Activated CD8-positive, alpha-beta T cell treated with anti-CD3 and anti-CD28 coated beads for 36 hours (primary cell): Measurements from ENCODE around the gene MAP7D1. TPM values are rescaled to one million over a fixed set of nuclear protein-coding genes. Genes with fewer than 3 reads are reported as not detected.

ENCODE experiments used
- ATAC-seq: fragments of 200-7000 bp; cut with Tn5 transposase; one replicate; pipeline ENCODE4 v1.10.0; 2021; ENCODE audit warnings: mild to moderate bottlenecking, moderate library complexity
- CTCF ChIA-PET: fragments of 350-600 bp; sonication (Branson Sonifier 250); formaldehyde crosslinking; loops from one replicate; lab custom pipeline; 2021; ENCODE audit warnings: antibody characterized with exemption; lab: Charles Lee
- POLR2A ChIA-PET: fragments of 350-600 bp; sonication (Branson Sonifier 250); formaldehyde crosslinking; loops from one replicate; lab custom pipeline; 2021; ENCODE audit warnings: antibody characterized with exemption; lab: Charles Lee
- DNase-seq: peaks from one replicate; pipeline ENCODE4 v3.0.0-alpha.2; 2020
- H3K27ac Mint-ChIP-seq: one replicate; pipeline ENCODE4 v1.8.0; 2021; ENCODE audit warnings: mild to moderate bottlenecking, mixed read lengths
- H3K27me3 Mint-ChIP-seq: one replicate; pipeline ENCODE4 v1.8.0; 2021; ENCODE audit warnings: mixed read lengths
- H3K36me3 Mint-ChIP-seq: one replicate; pipeline ENCODE4 v1.8.0; 2021; ENCODE audit warnings: low read depth, mixed read lengths
- H3K4me1 Mint-ChIP-seq: one replicate; pipeline ENCODE4 v1.8.0; 2021; ENCODE audit warnings: low read depth, mixed read lengths
- H3K4me3 Mint-ChIP-seq: one replicate; pipeline ENCODE4 v1.8.0; 2021; ENCODE audit warnings: mild to moderate bottlenecking, moderate library complexity, mixed read lengths
- H3K9me3 Mint-ChIP-seq: one replicate; pipeline ENCODE4 v1.8.0; 2021; ENCODE audit warnings: mixed read lengths
- intact Hi-C: fragments of 100-400 bp; cut with micrococcal nuclease; formaldehyde crosslinking; loops from one replicate; pipeline ENCODE4 v1.10.0; 2022
- total RNA-seq, 2 experiments: library from RNA; stranded (reverse); gene quantifications; one replicate each; pipeline ENCODE4 v1.2.3, GENCODE V29; 2021
- TF ChIP-seq, protein P1 (sequence below): fragments of 200-600 bp; IDR thresholded peaks from one replicate; pipeline ENCODE4 v1.8.0; 2022; ENCODE audit warnings: antibody characterized with exemption, mild to moderate bottlenecking

The MAP7D1 gene
- total RNA-seq, 2 experiments from 2014 or later = 125 to 129 TPM

DNA sequence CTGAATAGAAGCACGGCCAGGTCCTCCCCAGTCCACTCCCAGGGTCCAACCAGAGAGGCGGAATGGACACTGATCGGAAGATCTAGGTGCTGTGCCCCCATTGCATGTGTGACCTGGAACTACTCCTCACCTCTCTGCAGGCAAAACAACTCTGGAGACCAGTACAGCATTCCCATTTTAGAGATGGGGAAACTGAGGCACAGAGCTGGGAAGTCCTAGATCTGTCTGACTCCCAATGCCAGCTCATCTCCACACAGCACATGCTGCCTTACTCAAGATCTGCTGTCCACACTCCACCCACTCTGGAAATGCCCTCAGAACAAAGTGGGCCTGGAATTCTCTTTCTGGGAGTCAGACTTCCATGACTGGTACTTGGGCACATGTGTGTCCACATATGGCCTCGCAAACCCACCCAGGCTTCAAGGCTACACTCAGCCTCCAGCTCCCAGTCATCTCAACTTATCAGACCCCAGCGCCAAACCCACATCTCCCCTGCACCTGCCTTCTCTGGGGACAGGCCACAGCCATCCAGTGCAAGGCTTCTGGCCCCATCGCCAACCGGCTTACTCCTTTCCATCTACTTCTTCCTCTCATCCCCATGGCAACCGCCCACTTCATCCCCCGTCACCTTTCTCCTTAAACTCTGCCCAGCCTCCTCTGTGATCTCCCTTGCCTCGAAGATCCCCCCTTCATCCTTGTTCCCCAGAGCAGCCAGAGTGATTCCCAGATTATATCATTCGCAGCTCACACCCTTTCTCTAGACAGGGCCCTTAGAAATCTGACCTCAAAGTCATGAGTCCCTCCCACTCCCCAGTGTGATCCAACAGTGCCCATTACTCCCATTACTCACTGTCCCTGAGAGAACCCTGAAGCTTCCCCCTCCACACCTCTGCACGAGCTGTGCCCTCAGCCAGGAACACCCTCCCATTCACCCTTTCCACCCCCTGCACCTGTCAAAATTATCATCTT, 33.6 kb upstream of the MAP7D1 start:
- H3K4me3 Mint-ChIP-seq = no peak overlapping the region
- H3K27ac Mint-ChIP-seq = no peak overlapping the region
- peaks cover 29% of the 10 kb centered on the region for H3K27me3 Mint-ChIP-seq
- H3K36me3 Mint-ChIP-seq = no peaks in the 10 kb centered on the region
- TF ChIP-seq, protein P1, sequence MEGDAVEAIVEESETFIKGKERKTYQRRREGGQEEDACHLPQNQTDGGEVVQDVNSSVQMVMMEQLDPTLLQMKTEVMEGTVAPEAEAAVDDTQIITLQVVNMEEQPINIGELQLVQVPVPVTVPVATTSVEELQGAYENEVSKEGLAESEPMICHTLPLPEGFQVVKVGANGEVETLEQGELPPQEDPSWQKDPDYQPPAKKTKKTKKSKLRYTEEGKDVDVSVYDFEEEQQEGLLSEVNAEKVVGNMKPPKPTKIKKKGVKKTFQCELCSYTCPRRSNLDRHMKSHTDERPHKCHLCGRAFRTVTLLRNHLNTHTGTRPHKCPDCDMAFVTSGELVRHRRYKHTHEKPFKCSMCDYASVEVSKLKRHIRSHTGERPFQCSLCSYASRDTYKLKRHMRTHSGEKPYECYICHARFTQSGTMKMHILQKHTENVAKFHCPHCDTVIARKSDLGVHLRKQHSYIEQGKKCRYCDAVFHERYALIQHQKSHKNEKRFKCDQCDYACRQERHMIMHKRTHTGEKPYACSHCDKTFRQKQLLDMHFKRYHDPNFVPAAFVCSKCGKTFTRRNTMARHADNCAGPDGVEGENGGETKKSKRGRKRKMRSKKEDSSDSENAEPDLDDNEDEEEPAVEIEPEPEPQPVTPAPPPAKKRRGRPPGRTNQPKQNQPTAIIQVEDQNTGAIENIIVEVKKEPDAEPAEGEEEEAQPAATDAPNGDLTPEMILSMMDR = no peak
- H3K9me3 Mint-ChIP-seq = no peaks in the 10 kb centered on the region
- ATAC-seq (no peak), DNase-seq (no peak)
- peaks cover 25% of the 10 kb centered on the region for H3K4me1 Mint-ChIP-seq
- intact Hi-C loops = no loop called here
- POLR2A ChIA-PET = no interaction called here
- CTCF ChIA-PET = interaction anchor here (1.5 to 1.6 kb wide), 2 partner anchors 11 to 13 kb away, joined by 3 to 5 read pairs; no protein-coding TSS in a partner anchor

DNA sequence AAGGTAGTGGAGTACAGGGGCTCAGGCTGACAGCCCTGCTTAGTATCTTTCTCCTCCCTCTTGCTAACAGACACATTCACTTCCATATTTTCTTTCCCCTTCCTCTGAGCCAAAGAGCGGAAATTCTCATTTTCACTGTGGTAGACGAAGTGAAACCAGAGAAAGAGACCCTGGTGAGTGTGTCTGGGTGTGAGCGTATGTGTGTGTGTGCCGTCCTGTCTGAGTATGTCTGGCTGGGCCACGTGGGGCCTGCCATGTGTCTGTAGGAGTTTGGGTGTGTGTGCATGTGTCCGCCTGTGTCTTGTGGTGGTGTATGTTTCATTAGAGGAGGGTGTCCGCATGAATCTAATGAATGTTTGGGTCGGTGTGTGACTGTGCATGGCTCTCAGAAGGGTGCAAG, 32.6 kb upstream of the MAP7D1 start:
- Mint-ChIP-seq H3K4me1 (peaks cover 25% of the 10 kb centered on the region), H3K9me3 (no peaks in the 10 kb centered on the region), H3K4me3 (peak overlapping the region; percentile 39), H3K27me3 (peaks cover 29% of the 10 kb centered on the region), H3K36me3 (no peaks in the 10 kb centered on the region), H3K27ac (peak overlapping the region; percentile 60)
- DNase-seq (peak; percentile 57), ATAC-seq (peak; percentile 67)
- TF ChIP-seq, protein P1 = no peak
- POLR2A ChIA-PET = interaction anchor here (0.9 kb wide), 1 partner anchor 18 kb away, joined by 3 read pairs; no protein-coding TSS in a partner anchor
- intact Hi-C loops = no loop called here
- CTCF ChIA-PET = interaction anchor here (1.5 to 1.6 kb wide), 2 partner anchors 10 to 12 kb away, joined by 3 to 5 read pairs; no protein-coding TSS in a partner anchor

DNA sequence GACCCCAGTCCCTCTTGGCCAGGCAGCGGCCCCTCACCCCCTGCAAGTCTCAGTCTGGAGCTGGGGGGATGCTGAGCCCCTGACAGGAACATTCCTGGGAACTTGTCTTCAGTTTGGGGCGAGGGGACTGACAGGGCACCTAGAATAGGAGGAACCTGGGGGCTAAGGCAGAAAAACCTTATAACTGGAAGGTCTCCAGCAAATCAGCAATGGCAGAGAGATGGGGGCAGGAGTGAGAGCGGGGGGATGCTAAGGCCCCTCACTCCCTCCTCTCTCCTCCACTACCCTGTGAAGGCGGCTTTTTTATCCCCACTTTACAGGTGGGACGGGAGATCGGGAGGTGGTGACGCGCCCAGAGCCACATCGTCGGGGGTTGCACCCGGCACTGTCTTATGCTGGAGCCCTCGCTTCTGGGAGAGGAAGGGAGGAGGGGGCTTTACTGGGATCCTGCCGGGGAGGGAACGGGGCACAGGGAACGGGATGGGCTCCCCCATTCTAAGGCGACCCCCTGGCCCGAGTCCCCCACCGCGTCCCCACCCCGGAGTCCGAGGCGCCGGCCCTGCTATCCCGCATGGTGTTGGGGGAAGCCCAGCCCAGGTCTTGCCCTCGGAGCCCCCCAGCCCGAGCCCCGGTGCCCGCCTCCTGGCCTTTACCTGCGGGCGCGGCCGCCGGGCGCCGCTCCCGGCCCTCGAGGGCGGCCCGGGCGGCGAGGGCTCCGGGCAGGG, 31.4 kb upstream of the MAP7D1 start:
- CTCF ChIA-PET = interaction anchor here (1.0 kb wide), 1 partner anchor 63 kb away, joined by 3 read pairs; no protein-coding TSS in a partner anchor
- no peaks in the 10 kb centered on the region for H3K9me3 Mint-ChIP-seq
- no peak overlapping the region for H3K27ac Mint-ChIP-seq
- TF ChIP-seq, protein P1 = no peak
- peaks cover 25% of the 10 kb centered on the region for H3K4me1 Mint-ChIP-seq
- DNase-seq = no peak
- ATAC-seq = no peak
- intact Hi-C loops = no loop called here
- peak overlapping the region; percentile 39 for H3K4me3 Mint-ChIP-seq
- H3K27me3 Mint-ChIP-seq = peaks cover 29% of the 10 kb centered on the region
- POLR2A ChIA-PET = interaction anchor here (0.9 kb wide), 1 partner anchor 17 kb away, joined by 3 read pairs; no protein-coding TSS in a partner anchor
- no peaks in the 10 kb centered on the region for H3K36me3 Mint-ChIP-seq

DNA sequence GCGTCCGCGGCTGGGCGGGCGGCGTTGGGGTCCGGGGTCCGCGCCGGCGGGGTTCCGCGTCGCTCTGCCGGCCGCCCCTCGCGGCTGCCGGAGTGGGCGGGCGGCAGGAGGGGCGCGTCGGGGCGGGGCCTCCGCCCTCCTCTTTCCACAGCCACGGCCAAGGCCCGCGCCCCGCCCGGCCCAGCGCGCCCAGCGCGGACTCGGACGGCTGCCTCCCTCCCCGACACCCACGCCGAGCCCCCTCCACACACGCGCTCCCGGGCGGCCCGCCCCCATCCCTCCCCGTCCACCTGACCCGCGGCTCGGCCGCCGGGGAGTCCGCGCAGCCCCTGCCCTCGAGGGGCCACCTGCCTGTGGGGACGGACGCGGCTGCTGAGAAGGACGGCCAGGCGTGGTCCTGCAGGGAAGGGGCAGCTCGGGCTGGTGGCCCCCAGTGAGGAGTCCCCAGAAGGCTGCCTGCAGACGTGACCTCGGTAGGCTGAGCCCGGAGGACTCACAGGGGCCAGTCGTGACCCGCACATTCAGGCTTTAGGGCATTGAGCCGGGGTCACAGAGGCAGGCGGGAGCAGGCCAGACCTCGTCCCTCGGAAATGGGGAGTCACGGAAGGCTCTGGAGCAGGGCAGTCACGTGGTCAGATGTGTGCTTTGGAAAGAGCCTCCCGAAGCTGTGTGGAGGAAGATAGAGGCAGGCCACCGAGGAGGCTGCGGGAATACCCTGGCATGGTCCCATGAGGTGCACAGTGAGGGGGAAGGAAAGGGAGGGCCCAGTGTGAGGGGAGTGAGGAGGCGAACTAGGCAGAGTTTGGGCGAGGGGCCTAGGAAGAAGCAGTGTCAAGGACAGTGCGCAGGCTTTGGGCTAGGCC, 30.6 kb upstream of the MAP7D1 start, which contains the start of gene COL8A2:
Gene COL8A2, minus strand, starts transcription at position 94 of the 863 bp plus-strand sequence. CDS start 24,980 bp downstream, outside the sequence.
- no peak within 1 kb of the TSS for H3K27ac Mint-ChIP-seq
- no peaks in the 10 kb centered on the region for H3K36me3 Mint-ChIP-seq
- DNase-seq = no peak
- CTCF ChIA-PET = interaction anchor here (1.0 kb wide), 1 partner anchor 63 kb away, joined by 3 read pairs; no protein-coding TSS in a partner anchor
- intact Hi-C loops = no loop called here
- ATAC-seq = no peak
- no peaks in the 10 kb centered on the region for H3K9me3 Mint-ChIP-seq
- H3K4me1 Mint-ChIP-seq = peaks cover 25% of the 10 kb centered on the region
- POLR2A ChIA-PET = no interaction called here
- H3K27me3 Mint-ChIP-seq = peaks cover 29% of the 10 kb centered on the region
- TF ChIP-seq, protein P1 = no peak
- peak within 1 kb of the TSS; percentile 39 for H3K4me3 Mint-ChIP-seq
